ENCODE data around the gene SUMO1.

- TF ChIP-seq CTCF (conservative IDR thresholded peaks at IDR 0.05; ENCODE audit: low read length) (no peak), EZH2phosphoT487 (IDR thresholded peaks at IDR 0.05; ENCODE audit: borderline replicate concordance, low read depth, low read length) (no peak)
Measured at GRCh38 chr2:202185156-202185555, 53.2 kb downstream of the SUMO1 start.

All from OCI-LY7 (cell line).